Ascending aorta (tissue), 2 donors: ENCODE measurements around the gene SLC25A29. TPM values are rescaled to one million over a fixed set of nuclear protein-coding genes. Genes with fewer than 3 reads are reported as not detected.

Source experiments
- DNase-seq, 2 donors: peaks; one replicate each; pipeline ENCODE4 v3.0.0-alpha.2; 2019; ENCODE audit warnings: low spot score in 2 of 2
- H3K27ac ChIP-seq, 2 donors: fragments of 200-600 bp; sonication (generic); one replicate each; pipeline ENCODE4 v1.5.1; 2016 to 2017; ENCODE audit warnings: mild to moderate bottlenecking in 1 of 2
- H3K27me3 ChIP-seq: fragments of 200-600 bp; sonication (generic); one replicate; pipeline ENCODE4 v1.5.1; 2017
- H3K36me3 ChIP-seq, 2 donors: fragments of 200-600 bp; sonication (generic); one replicate each; pipeline ENCODE4 v1.5.1; 2016
- H3K4me1 ChIP-seq, 2 donors: fragments of 200-600 bp; sonication (generic); one replicate each; pipeline ENCODE4 v1.5.1; 2016 to 2017; ENCODE audit warnings: mild to moderate bottlenecking in 1 of 2
- H3K4me3 ChIP-seq, 2 donors: fragments of 200-600 bp; sonication (generic); one replicate each; pipeline ENCODE4 v1.5.1; 2016 to 2017; ENCODE audit warnings: mild to moderate bottlenecking in 1 of 2
- H3K9me3 ChIP-seq, 2 donors: fragments of 200-600 bp; sonication (generic); one replicate each; pipeline ENCODE4 v1.5.1; 2016
- intact Hi-C: fragments of 100-400 bp; cut with DNase I; formaldehyde crosslinking; loops from one replicate; pipeline ENCODE4 v1.15.1; 2023
- total RNA-seq: library from RNA; depleted of rRNA; stranded (reverse); fragments of >200 nt; gene quantifications from one replicate; pipeline ENCODE4 v1.1.0, GENCODE V29; 2016
- TF ChIP-seq, protein P1 (sequence below), 3 experiments: fragments of 200-600 bp in 2 of 3; fragments of 450-650 bp in 1 of 3; sonication (generic) in 2 of 3; IDR thresholded peaks; one replicate each; pipeline ENCODE4 v1.5.1; 2016 to 2019; ENCODE audit warnings: antibody characterized with exemption in 3 of 3, mild to moderate bottlenecking in 1 of 3, moderate library complexity in 1 of 3

The SLC25A29 gene
- total RNA-seq, 1 donor from 2014 or later = 193 TPM

DNA sequence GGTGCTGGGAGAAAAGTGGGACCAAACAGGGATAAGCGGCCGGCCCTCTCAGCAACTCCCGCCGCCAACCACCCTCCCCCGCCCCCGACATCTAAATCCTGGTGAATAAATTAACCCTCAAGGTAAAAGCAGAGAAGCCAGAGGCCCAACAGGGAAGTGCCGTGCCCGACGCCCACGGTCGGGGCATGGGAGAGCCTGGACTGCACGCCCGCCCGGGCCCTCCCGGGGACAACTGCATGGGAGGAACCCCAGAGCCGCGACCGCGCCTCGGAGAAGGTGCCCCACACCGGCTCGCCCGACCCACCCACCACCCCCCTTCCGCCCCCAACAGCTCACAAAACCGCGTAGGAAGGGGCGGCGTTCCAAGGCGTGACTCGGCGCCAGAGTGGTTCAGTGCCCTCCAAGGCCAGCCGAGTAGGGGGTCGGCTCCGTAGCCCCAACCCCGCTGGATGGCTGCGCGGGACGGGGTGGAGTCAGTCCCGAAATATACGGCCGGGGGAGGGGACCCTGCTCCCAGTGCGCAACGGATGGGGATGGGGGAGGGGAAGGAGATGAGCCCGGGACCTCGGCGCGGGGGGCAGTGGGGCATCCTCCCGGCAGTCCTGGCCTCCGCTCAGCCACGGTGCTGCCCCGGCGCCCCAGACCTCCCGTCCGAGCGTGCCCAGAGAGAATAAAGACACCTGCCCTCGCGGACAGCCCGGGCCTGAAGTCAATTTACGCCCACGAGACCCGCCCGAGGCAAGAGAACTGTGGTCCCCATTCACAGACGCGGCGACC, 732 bp downstream of the SLC25A29 start:
- H3K36me3 ChIP-seq = no peaks in the 10 kb centered on the region
- TF ChIP-seq, protein P1, sequence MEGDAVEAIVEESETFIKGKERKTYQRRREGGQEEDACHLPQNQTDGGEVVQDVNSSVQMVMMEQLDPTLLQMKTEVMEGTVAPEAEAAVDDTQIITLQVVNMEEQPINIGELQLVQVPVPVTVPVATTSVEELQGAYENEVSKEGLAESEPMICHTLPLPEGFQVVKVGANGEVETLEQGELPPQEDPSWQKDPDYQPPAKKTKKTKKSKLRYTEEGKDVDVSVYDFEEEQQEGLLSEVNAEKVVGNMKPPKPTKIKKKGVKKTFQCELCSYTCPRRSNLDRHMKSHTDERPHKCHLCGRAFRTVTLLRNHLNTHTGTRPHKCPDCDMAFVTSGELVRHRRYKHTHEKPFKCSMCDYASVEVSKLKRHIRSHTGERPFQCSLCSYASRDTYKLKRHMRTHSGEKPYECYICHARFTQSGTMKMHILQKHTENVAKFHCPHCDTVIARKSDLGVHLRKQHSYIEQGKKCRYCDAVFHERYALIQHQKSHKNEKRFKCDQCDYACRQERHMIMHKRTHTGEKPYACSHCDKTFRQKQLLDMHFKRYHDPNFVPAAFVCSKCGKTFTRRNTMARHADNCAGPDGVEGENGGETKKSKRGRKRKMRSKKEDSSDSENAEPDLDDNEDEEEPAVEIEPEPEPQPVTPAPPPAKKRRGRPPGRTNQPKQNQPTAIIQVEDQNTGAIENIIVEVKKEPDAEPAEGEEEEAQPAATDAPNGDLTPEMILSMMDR (IDR thresholded peaks at IDR 0.05) = no peak
- no peaks in the 10 kb centered on the region for H3K9me3 ChIP-seq
- intact Hi-C loops = loop anchor here (1.0 to 10.0 kb wide), 5 partner anchors 20 to 541 kb away; partner anchors contain the start of gene WDR25
- H3K4me1 ChIP-seq = peaks cover 3 to 12% of the 10 kb centered on the region in 2 donors
- peak overlapping the region; percentile 74 to 75 for H3K27ac ChIP-seq
- DNase-seq = peak in 1 of 2 donors; percentile 76
- no peaks in the 10 kb centered on the region for H3K27me3 ChIP-seq
- H3K4me3 ChIP-seq = peak overlapping the region; percentile 90 to 95

DNA sequence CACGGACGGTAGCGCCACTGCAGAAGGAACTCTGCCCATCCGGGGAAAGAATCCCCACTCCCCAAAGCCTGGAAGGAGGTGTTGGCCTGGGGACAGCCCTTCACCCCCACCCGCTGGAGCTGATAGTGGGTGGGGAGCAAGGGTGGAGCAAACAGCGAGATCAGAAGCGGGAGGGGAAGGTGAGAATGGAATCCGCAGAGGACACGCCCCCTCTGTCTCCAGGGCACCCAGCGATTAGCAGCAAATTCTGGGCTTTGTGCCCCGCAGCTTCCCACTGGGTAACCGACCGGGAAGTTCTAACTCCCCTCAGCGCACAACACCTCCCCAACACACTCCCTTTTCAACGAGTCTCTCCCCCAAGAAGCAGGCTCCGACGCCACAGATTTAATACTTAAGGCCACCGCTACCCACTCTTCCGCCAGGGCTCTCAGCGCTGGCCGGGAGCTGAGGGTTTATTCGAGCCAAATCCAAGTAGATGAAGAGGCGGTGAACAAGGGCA, 1.4 kb downstream of the SLC25A29 start:
- intact Hi-C loops = loop anchor here (1.0 to 10.0 kb wide), 3 partner anchors 20 to 540 kb away; no protein-coding TSS in a partner anchor
- H3K27me3 ChIP-seq = no peaks in the 10 kb centered on the region
- DNase-seq = peak in 1 of 2 donors; percentile 74
- TF ChIP-seq, protein P1 (IDR thresholded peaks at IDR 0.05) = no peak
- peak overlapping the region; percentile 90 to 95 for H3K4me3 ChIP-seq
- H3K36me3 ChIP-seq = no peaks in the 10 kb centered on the region
- peak overlapping the region; percentile 74 to 75 for H3K27ac ChIP-seq
- H3K4me1 ChIP-seq = peaks cover 3 to 12% of the 10 kb centered on the region in 2 donors
- no peaks in the 10 kb centered on the region for H3K9me3 ChIP-seq

DNA sequence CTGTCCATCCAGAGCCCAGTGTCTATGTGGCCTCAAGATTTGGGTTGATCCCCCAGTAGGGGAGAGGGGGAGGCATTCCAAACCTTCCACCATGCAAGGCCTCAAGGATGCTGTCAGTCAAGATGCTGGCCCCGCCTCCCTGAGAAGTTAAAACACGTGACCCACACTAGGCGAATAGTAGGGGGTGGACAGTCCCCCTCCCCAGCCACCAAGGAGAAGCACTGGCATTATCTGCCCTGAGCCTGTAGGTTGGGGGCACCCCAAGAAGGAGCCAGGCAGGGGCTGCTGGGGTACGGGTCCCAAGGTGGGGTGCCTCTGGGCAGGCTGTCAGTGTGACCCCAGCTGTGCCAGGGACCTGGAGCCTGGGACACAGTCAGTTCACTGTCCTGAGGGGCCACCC, 2.3 kb downstream of the SLC25A29 start:
- intact Hi-C loops = loop anchor here (2.0 to 10.0 kb wide), 2 partner anchors 111 to 539 kb away; no protein-coding TSS in a partner anchor
- peak overlapping the region in 1 of 2 donors; percentile 75 for H3K27ac ChIP-seq
- no peak overlapping the region for H3K4me3 ChIP-seq
- no peaks in the 10 kb centered on the region for H3K36me3 ChIP-seq
- no peak for DNase-seq
- TF ChIP-seq, protein P1 (IDR thresholded peaks at IDR 0.05) = no peak
- no peaks in the 10 kb centered on the region for H3K9me3 ChIP-seq
- no peaks in the 10 kb centered on the region for H3K27me3 ChIP-seq
- H3K4me1 ChIP-seq = peaks cover 3 to 12% of the 10 kb centered on the region in 2 donors

- intact Hi-C loops = loop anchor here (10.0 kb wide), 1 partner anchor 538 kb away; no protein-coding TSS in a partner anchor
- TF ChIP-seq, protein P1 (IDR thresholded peaks at IDR 0.05) = peak in 2 of 3 experiments; percentile 30 to 50
- Histone ChIP-seq H3K27me3 (no peaks in the 10 kb centered on the region), H3K27ac (no peak overlapping the region), H3K4me1 (peaks cover 3 to 12% of the 10 kb centered on the region in 2 donors), H3K36me3 (no peaks in the 10 kb centered on the region), H3K9me3 (no peaks in the 10 kb centered on the region), H3K4me3 (no peak overlapping the region)
- no peak for DNase-seq
Observed at GRCh38 chr14:100303179-100303578, 3.1 kb downstream of the SLC25A29 start.

DNA sequence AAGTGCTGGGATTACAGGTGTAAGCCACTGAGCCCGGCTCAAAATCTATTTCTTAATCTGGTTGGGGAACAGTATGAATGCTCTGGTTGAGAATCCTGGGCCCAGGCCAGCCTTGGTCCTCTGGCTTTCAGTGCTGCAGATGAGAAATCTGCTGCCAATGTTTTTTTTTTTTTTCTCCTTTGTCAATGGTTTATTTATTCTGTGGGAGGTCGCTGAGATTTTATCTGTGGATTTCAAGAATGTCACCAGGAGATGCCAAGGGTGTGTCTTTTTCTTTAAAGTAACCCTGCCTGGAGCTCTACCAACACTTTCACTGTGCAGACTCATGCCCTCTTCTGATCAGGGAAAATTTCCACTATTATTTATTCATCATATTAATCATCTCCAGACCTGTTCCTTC, 3.6 kb downstream of the SLC25A29 start:
- DNase-seq = no peak

More for the DNA sequence above, 3.6 kb downstream of the SLC25A29 start:
- H3K36me3 ChIP-seq = no peaks in the 10 kb centered on the region
- TF ChIP-seq, protein P1 (IDR thresholded peaks at IDR 0.05) = no peak
- H3K27ac ChIP-seq = no peak overlapping the region
- intact Hi-C loops = loop anchor here (10.0 kb wide), 1 partner anchor 538 kb away; no protein-coding TSS in a partner anchor
- no peaks in the 10 kb centered on the region for H3K9me3 ChIP-seq
- H3K4me3 ChIP-seq = no peak overlapping the region
- peaks cover 6 to 18% of the 10 kb centered on the region in 2 donors for H3K4me1 ChIP-seq
- H3K27me3 ChIP-seq = no peaks in the 10 kb centered on the region
